DMS 273 treated with DMSO at 0.1 percent for 48 hours (cell line): Measurements from ENCODE around the gene DLG1.

Experiments
- DNase-seq: peaks from one replicate; lab custom pipeline; 2025; lab: John Stamatoyannopoulos, UW

DLG1 gene

GRCh38 chr3:196997311-196997710 is 301.1 kb downstream of the DLG1 start:
- no peak for DNase-seq

GRCh38 chr3:196996454-196997265 is 301.8 kb downstream of the DLG1 start:
- DNase-seq, result peak; percentile 65

- peak; percentile 85 for DNase-seq
Measured at GRCh38 chr3:196995646-196996355, 302.6 kb downstream of the DLG1 start.

- DNase-seq, result no peak
Measured at GRCh38 chr3:196995027-196995426, 303.4 kb downstream of the DLG1 start.

GRCh38 chr3:196994056-196994455 is 304.4 kb downstream of the DLG1 start:
- no peak for DNase-seq
